Measurements from ENCODE around the gene THAP4. TPM values are rescaled to one million over a fixed set of nuclear protein-coding genes. Genes with fewer than 3 reads are reported as not detected.

The THAP4 gene
- polyA plus RNA-seq, 1 donor (not counting 4 experiments of a cell fraction or from before 2014, with no cell fraction given) = 30.3 TPM

- no peak for TF ChIP-seq CTCF (optimal IDR thresholded peaks at IDR 0.05 in 1 of 3, IDR thresholded peaks at IDR 0.05 in 1 of 3, conservative IDR thresholded peaks at IDR 0.05 in 1 of 3; ENCODE audit: extremely low read depth in 1 of 3, insufficient read depth in 2 of 3, low read length in 3 of 3)
- TF ChIP-seq EZH2 (IDR thresholded peaks at IDR 0.05; ENCODE audit: low read length) = no peak
- no peak for DNase-seq (ENCODE audit: low read depth, low spot score)
Measured at GRCh38 chr2:241563031-241563507, 73.9 kb downstream of the THAP4 start.

GRCh38 chr2:241562269-241562891, 74.6 kb downstream of the THAP4 start:
- Histone ChIP-seq H3K79me2 (ENCODE audit: control insufficient read depth, insufficient read depth, low read length) (peaks cover 62% of the 10 kb centered on the region), H2AFZ (ENCODE audit: control insufficient read depth, low read length) (no peak overlapping the region), H3K36me3 (ENCODE audit: control insufficient read depth in 2 of 2, extremely low read depth in 1 of 2, insufficient read depth in 2 of 2, low read length in 2 of 2) (peaks cover 5 to 10% of the 10 kb centered on the region in 2 experiments), H3K4me1 (ENCODE audit: control insufficient read depth, extremely low read depth, insufficient read depth, low read length) (peaks cover 28% of the 10 kb centered on the region), H3K27ac (ENCODE audit: control insufficient read depth, insufficient read depth, low read length) (no peak overlapping the region), H4K20me1 (ENCODE audit: control insufficient read depth, extremely low read depth, insufficient read depth, low read length) (peaks cover 10% of the 10 kb centered on the region), H3K4me3 (ENCODE audit: control insufficient read depth in 2 of 3, extremely low read depth in 1 of 3, insufficient read depth in 2 of 3, low read depth in 1 of 3, low read length in 3 of 3) (no peak overlapping the region), H3K27me3 (ENCODE audit: control insufficient read depth, extremely low read depth, insufficient read depth, low read length) (no peaks in the 10 kb centered on the region), H3K4me2 (ENCODE audit: control insufficient read depth, extremely low read depth, insufficient read depth, low read depth, low read length) (peak overlapping the region; percentile 62), H3K9me1 (ENCODE audit: control insufficient read depth, extremely low read depth, insufficient read depth, low read length) (no peaks in the 10 kb centered on the region), H3K9me3 (ENCODE audit: control insufficient read depth, low read depth, low read length) (no peaks in the 10 kb centered on the region), H3K9ac (ENCODE audit: control insufficient read depth, extremely low read depth, insufficient read depth, low read length) (no peak overlapping the region)
- DNase-seq (ENCODE audit: low read depth, low spot score) (no peak), FAIRE-seq (no peak)
- no peak for TF ChIP-seq EZH2 (IDR thresholded peaks at IDR 0.05; ENCODE audit: low read length)
- no peak for TF ChIP-seq CTCF (optimal IDR thresholded peaks at IDR 0.05 in 1 of 3, IDR thresholded peaks at IDR 0.05 in 1 of 3, conservative IDR thresholded peaks at IDR 0.05 in 1 of 3; ENCODE audit: extremely low read depth in 1 of 3, insufficient read depth in 2 of 3, low read length in 3 of 3)
- dilution Hi-C loops (cut with MboI; ENCODE audit: extremely low pct_ligation_motif_present, low sequenced_read_pairs) = no loop called here

More at GRCh38 chr2:241563031-241563507, 73.9 kb downstream of the THAP4 start:
- no peak for FAIRE-seq
- Histone ChIP-seq H4K20me1 (ENCODE audit: control insufficient read depth, extremely low read depth, insufficient read depth, low read length) (peaks cover 10% of the 10 kb centered on the region), H3K27me3 (ENCODE audit: control insufficient read depth, extremely low read depth, insufficient read depth, low read length) (no peaks in the 10 kb centered on the region), H3K36me3 (ENCODE audit: control insufficient read depth in 2 of 2, extremely low read depth in 1 of 2, insufficient read depth in 2 of 2, low read length in 2 of 2) (peaks cover 5 to 10% of the 10 kb centered on the region in 2 experiments), H3K79me2 (ENCODE audit: control insufficient read depth, insufficient read depth, low read length) (peaks cover 65% of the 10 kb centered on the region), H3K4me2 (ENCODE audit: control insufficient read depth, extremely low read depth, insufficient read depth, low read depth, low read length) (no peak overlapping the region), H3K9me3 (ENCODE audit: control insufficient read depth, low read depth, low read length) (no peaks in the 10 kb centered on the region), H3K9me1 (ENCODE audit: control insufficient read depth, extremely low read depth, insufficient read depth, low read length) (no peaks in the 10 kb centered on the region), H3K4me3 (ENCODE audit: control insufficient read depth in 2 of 3, extremely low read depth in 1 of 3, insufficient read depth in 2 of 3, low read depth in 1 of 3, low read length in 3 of 3) (no peak overlapping the region), H2AFZ (ENCODE audit: control insufficient read depth, low read length) (no peak overlapping the region), H3K4me1 (ENCODE audit: control insufficient read depth, extremely low read depth, insufficient read depth, low read length) (peaks cover 28% of the 10 kb centered on the region), H3K9ac (ENCODE audit: control insufficient read depth, extremely low read depth, insufficient read depth, low read length) (no peak overlapping the region), H3K27ac (ENCODE audit: control insufficient read depth, insufficient read depth, low read length) (no peak overlapping the region)
- dilution Hi-C loops (cut with MboI; ENCODE audit: extremely low pct_ligation_motif_present, low sequenced_read_pairs) = no loop called here

Data from keratinocyte (primary cell).